ENCODE measurements around the gene NDUFAF8.

NDUFAF8 gene

GRCh38 chr17:81263371-81264181 lies 24.5 kb downstream of the NDUFAF8 start:
- Histone ChIP-seq H3K36me3 (ENCODE audit: control insufficient read depth in 2 of 2, insufficient read depth in 1 of 2, low read length in 2 of 2) (peaks cover 9 to 92% of the 10 kb centered on the region in 2 experiments), H3K4me3 (ENCODE audit: low read depth, low read length) (no peak overlapping the region), H3K4me1 (ENCODE audit: control insufficient read depth, insufficient read depth, low read length) (no peaks in the 10 kb centered on the region), H3K9me3 (ENCODE audit: control insufficient read depth, insufficient read depth, low read depth, low read length) (no peaks in the 10 kb centered on the region), H3K27ac (ENCODE audit: extremely low read depth, low read depth, low read length) (no peak overlapping the region)
- TF ChIP-seq ZNF792 (tag by site-specific recombination; IDR thresholded peaks at IDR 0.05) (no peak), EGR2 (tag by site-specific recombination; IDR thresholded peaks at IDR 0.05; ENCODE audit: low read depth) (no peak), ZNF514 (tag by site-specific recombination; IDR thresholded peaks at IDR 0.05) (no peak), ZNF707 (tag by site-specific recombination; IDR thresholded peaks at IDR 0.05) (no peak), WT1 (tag by site-specific recombination; IDR thresholded peaks at IDR 0.05) (no peak)
- ChIA-PET POLR2A (no interaction called here), CTCF (interaction anchor here (0.6 to 0.7 kb wide), 2 partner anchors 108 to 326 kb away, joined by 3 to 4 read pairs; no protein-coding TSS in a partner anchor)

- Histone ChIP-seq H3K9me3 (ENCODE audit: control insufficient read depth, insufficient read depth, low read depth, low read length) (no peaks in the 10 kb centered on the region), H3K4me1 (ENCODE audit: control insufficient read depth, insufficient read depth, low read length) (no peaks in the 10 kb centered on the region), H3K4me3 (ENCODE audit: low read depth, low read length) (no peak overlapping the region), H3K36me3 (ENCODE audit: control insufficient read depth in 2 of 2, insufficient read depth in 1 of 2, low read length in 2 of 2) (peaks cover 19 to 92% of the 10 kb centered on the region in 2 experiments), H3K27ac (ENCODE audit: extremely low read depth, low read depth, low read length) (no peak overlapping the region)
- POLR2A ChIA-PET = no interaction called here
- no peak for TF ChIP-seq ZNF555 (tag by site-specific recombination; conservative IDR thresholded peaks at IDR 0.05)
- no peak for TF ChIP-seq ZNF664 (tag by site-specific recombination; IDR thresholded peaks at IDR 0.05)
- TF ChIP-seq ZIC2 (tag by site-specific recombination; IDR thresholded peaks at IDR 0.05) = peak; percentile 68
- no peak for TF ChIP-seq ZNF114 (tag by site-specific recombination; IDR thresholded peaks at IDR 0.05)
- TF ChIP-seq ZNF37A (tag by site-specific recombination; IDR thresholded peaks at IDR 0.05) = no peak
- no peak for TF ChIP-seq HOXA7 (CRISPR knock-in tag; IDR thresholded peaks at IDR 0.05; ENCODE audit: borderline replicate concordance)
- no peak for TF ChIP-seq ZNF701 (tag by site-specific recombination; IDR thresholded peaks at IDR 0.05)
- no peak for TF ChIP-seq ZNF621 (tag by site-specific recombination; IDR thresholded peaks at IDR 0.05)
- TF ChIP-seq SETDB1 (IDR thresholded peaks at IDR 0.05; ENCODE audit: insufficient read length, low read length) = no peak
- peak; percentile 2 for TF ChIP-seq PRDM1 (tag by site-specific recombination; IDR thresholded peaks at IDR 0.05)
- CTCF ChIA-PET = no interaction called here
These were observed 25.5 kb downstream of the NDUFAF8 start for GRCh38 chr17:81264640-81265039.

GRCh38 chr17:81265576-81265975 lies 26.5 kb downstream of the NDUFAF8 start:
- no peak overlapping the region for H3K27ac ChIP-seq (ENCODE audit: extremely low read depth, low read depth, low read length)
- H3K36me3 ChIP-seq (ENCODE audit: control insufficient read depth in 2 of 2, insufficient read depth in 1 of 2, low read length in 2 of 2) = peaks cover 22 to 91% of the 10 kb centered on the region in 2 experiments
- CTCF ChIA-PET = no interaction called here
- POLR2A ChIA-PET = no interaction called here
- H3K4me1 ChIP-seq (ENCODE audit: control insufficient read depth, insufficient read depth, low read length) = no peaks in the 10 kb centered on the region
- no peaks in the 10 kb centered on the region for H3K9me3 ChIP-seq (ENCODE audit: control insufficient read depth, insufficient read depth, low read depth, low read length)
- no peak overlapping the region for H3K4me3 ChIP-seq (ENCODE audit: low read depth, low read length)
- TF ChIP-seq ZSCAN5A (tag by site-specific recombination; IDR thresholded peaks at IDR 0.05) = no peak
- TF ChIP-seq ZBTB6 (tag by site-specific recombination; IDR thresholded peaks at IDR 0.05) = no peak
- TF ChIP-seq ZNF155 (tag by site-specific recombination; IDR thresholded peaks at IDR 0.05) = no peak
- no peak for TF ChIP-seq KLF10 (tag by site-specific recombination; IDR thresholded peaks at IDR 0.05)
- TF ChIP-seq ZFHX2 (tag by site-specific recombination; conservative IDR thresholded peaks at IDR 0.05) = no peak
- TF ChIP-seq ZNF292 (tag by site-specific recombination; IDR thresholded peaks at IDR 0.05; ENCODE audit: borderline replicate concordance, low read depth) = no peak
- no peak for TF ChIP-seq ZNF404 (tag by site-specific recombination; IDR thresholded peaks at IDR 0.05)
- no peak for TF ChIP-seq ZNF596 (tag by site-specific recombination; IDR thresholded peaks at IDR 0.05)
- no peak for TF ChIP-seq ZNF513 (tag by site-specific recombination; IDR thresholded peaks at IDR 0.05)
- TF ChIP-seq KLF16 (tag by site-specific recombination; IDR thresholded peaks at IDR 0.05) = no peak
- TF ChIP-seq ZNF645 (tag by site-specific recombination; IDR thresholded peaks at IDR 0.05) = no peak
- no peak for TF ChIP-seq ZNF354C (tag by site-specific recombination; IDR thresholded peaks at IDR 0.05; ENCODE audit: borderline replicate concordance, low read depth)
- no peak for TF ChIP-seq YY2 (tag by site-specific recombination; IDR thresholded peaks at IDR 0.05)
- TF ChIP-seq ZNF433 (tag by site-specific recombination; IDR thresholded peaks at IDR 0.05; ENCODE audit: low read depth) = no peak

Measured in HEK293 (cell line).